GM18907 (cell line): Measurements from ENCODE around the gene WDR91.

Source experiments
- ATAC-seq: cut with Tn5 transposase; IDR thresholded peaks from one replicate; pipeline ENCODE4 v1.9.1; 2021; ENCODE audit warnings: mild to moderate bottlenecking, moderate library complexity; ENCODE audit not compliant: unreplicated experiment

The WDR91 gene

GRCh38 chr7:135211179-135211945 lies at the start of gene WDR91:
Gene WDR91, minus strand, starts transcription at chr7:135211526. Its CDS starts 24 bp downstream, at chr7:135211502.
- ATAC-seq, result peak; percentile 85

GRCh38 chr7:135260470-135260869 lies 49.1 kb upstream of the WDR91 start:
- ATAC-seq, result no peak

DNA sequence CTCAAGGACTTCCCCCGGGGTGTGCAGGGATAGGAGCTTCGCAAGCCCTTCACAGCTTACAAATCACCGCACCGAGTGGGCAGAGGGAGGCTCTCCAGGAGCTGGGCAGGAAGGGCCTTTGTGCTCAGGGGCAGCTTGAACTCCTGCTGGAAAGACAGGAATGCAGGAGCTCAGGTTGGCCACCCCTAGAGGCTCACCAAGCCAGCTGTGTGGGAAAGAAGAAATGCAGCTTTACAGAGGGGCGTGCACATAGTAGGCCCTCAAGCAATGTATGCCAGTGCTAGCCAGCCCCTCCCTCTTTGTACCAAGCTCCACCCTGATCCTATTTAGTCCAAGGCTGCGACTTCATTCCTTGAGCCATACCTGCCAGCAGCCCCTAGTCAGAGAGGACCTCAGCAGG lies 48.4 kb upstream of the WDR91 start:
- ATAC-seq, result no peak

- ATAC-seq, result no peak
Observed at GRCh38 chr7:135258585-135258984, 47.3 kb upstream of the WDR91 start.

DNA sequence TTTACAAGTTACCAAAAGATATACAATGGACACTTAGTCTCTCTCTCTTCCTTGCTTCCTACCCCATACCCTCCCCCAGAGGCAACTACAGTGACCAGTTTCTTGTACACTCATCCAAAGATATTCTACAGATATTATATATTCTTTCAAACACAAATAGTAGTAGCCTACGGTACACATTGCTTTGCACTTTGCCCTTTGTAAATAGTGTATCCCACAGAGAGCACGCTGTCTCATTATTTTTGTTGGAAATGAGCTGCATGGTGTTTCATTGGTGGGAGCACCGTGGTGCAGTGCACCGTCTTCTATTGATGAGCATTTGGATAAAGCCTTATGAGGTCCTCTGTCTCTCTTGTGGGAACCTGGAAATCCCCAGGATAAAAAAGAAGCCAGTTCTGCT lies 46.5 kb upstream of the WDR91 start:
- no peak for ATAC-seq

DNA sequence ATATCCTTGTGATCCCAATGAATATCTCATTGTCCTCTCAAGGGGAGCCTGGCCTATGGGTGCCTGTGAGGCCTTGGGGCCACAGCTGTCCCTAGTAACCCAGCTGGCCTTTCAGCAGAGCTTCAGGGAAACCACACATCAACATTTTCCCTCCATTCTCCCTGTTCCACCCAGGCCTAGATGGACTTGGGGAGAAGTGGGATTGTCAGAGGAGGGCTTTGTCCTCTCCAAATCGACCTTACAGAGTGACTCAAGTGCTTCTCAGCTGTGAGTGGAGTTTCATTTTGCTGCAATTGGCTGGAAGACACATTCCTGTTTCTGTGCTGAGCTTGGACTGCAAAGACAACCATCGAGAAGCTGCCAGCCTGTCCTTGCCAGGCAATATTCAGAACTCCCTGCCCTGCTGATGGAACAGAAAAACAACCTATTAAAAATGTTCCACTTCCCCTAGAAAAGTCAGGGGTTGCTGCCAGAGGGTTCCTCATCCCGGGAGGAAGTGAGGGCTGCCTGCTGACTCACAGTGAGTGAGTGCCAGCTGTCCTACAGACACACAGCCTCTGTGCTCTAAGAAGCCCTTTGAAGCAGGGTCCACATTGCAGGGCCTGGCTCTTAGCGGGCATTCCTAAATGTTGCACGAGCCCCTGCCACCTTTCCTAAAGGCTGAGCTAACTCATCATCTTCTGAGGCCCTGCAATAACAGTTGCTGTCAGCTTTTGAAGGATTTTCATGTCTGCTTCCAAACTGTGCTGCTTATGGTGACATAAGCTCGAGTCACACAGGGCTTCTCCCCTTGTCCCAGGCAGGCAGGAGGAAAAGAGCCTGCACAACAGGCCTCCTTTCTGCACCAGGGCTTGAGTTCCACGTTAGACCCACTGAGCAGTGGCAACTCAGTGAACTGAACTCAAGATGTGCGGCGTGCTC lies 42.8 kb upstream of the WDR91 start:
- no peak for ATAC-seq

- no peak for ATAC-seq
Observed at GRCh38 chr7:135251496-135252391, 40.4 kb upstream of the WDR91 start.

DNA sequence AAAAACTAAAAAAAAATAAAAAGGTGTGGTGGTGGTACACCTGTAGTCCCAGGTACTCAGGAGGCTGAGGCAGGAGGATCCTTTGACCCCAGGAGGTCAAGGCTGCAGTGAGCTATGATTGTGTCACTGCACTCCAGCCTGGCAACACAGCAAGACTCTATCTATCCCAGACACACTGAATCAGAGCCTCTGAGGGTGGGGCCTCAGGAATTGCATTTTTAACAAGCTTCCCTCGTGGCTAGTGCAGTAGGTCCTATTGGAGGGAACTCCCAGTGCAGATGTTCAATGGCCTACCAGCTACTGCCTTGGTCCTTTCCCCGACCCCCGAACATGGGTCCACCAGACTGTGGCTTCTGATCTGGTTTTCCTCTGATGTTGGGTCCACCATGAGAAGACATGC lies 37.2 kb upstream of the WDR91 start:
- ATAC-seq, result no peak

DNA sequence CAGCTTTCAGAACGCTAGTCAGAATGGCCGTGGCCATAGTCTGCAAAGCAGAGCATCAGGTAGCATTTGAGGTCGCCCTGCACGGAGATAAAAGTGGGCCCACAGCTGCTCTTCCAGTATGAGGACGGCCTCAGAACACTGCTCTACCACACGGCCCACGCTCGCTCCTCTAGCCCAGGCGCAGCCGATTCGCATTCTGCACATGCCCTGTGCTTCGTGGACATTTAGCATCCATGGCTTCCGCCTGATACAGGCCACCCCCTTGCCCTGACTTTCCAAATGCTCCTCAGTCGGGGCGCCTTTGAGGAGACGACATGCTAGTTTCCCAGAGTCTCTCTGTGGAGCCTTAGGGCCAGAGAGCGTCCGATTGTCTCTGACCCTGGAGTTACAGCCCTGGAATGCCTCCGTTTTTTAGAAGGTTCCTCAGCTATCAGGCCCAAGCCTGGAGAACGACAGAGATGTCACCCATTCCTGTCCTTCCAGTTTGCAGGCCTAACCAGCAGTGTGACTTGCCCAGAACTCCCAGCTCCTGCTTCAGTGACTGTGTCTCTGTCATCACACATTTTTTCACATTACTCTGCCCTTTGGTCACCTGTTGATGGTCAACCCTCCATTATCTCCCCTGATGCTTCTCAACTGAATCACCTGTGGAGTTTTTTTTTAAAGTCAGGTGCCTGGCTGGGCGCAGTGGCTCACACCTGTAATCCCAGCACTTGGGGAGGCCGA lies 36.6 kb upstream of the WDR91 start:
- ATAC-seq, result no peak

- no peak for ATAC-seq
Observed at GRCh38 chr7:135246191-135246825, 35.0 kb upstream of the WDR91 start.

GRCh38 chr7:135245226-135246190 lies 34.2 kb upstream of the WDR91 start:
- no peak for ATAC-seq

GRCh38 chr7:135242096-135242684 lies 30.9 kb upstream of the WDR91 start:
- ATAC-seq, result no peak

DNA sequence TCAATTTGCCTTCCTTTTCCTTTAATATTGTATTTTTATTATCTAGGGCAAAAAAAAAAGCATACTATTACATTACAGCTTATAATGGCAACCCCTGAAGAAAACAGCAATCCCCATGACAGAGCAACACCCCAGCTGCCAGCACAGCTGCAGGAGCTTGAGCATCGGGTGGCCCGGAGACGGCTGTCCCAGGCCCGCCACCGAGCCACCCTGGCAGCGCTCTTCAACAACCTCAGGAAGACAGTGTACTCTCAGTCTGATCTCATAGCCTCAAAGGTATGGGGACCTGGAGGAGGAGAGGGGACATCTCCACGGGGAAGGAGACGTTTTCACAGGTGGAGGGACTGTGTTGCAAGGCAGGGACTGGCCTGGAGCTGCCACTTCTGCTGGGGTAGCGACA lies 29.1 kb upstream of the WDR91 start:
- ATAC-seq, result no peak

DNA sequence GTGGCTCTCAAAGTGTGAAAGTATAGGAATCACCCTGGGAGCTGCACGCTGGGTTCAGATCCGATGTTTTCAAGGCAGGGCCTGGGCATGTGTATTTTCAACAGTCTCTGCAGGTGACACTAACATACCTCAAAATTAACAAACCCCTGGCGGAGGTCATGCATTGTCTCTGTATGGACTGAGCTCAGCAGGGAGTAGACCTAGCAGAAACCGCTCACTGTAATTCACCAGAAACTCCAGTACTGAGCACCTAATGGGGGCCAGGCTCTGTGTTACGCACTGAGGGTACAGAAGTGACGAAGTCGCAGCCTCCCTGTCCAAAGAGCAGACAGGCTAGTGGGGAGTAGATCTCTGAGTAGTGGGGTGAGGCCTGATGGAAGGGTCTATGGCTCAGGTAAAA lies 27.9 kb upstream of the WDR91 start:
- ATAC-seq, result no peak

DNA sequence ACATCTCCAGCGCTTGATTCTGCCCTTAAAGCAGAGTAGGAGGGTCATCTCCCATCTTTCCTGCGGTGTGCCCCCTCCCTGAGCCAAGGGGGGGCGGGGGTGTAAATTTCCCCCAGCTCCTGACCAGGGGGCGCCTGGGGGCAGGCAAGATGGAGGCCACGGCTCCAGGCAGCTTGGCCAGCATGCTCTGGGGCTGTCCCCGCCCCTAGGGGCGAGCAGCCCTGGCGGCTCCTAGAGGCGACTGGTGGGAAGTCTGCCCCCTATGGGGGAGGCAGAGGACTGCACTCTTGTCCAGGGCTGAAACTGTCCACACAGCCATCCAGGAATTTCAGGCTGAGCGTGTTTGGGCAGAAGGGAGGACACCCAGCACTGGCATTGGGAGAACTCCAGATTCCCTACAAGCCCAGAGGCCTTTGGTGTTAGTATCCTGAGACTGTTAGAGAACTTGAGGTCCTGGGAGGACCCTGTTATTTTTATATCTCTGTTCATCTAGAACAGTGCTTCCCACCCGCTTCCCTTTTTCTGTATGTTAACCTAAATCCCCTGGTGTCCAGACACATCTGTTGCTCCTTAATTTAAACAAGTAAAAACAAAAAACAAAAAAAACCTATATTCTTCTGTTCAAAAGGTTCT lies 26.9 kb upstream of the WDR91 start:
- no peak for ATAC-seq

DNA sequence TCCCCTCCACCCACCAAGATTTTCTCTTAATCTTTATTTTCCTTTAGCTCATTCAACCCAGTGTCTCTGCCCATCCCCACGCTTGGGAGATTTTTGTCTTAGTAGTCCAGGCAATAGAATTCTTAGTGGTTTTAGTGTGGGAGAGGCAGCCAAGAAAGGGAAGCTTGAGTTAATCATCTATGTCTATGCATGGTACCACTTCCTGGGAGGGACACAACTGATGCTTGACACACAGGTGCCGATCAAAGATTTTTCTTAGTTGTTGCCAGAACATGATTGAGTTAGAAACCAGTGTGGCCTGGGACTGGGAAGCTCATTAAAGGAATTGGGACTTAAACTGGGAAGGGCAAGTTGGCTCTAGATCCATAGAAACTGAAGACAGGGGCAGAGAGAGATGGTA lies 25.4 kb upstream of the WDR91 start:
- peak; percentile 92 for ATAC-seq

- no peak for ATAC-seq
Observed at GRCh38 chr7:135235841-135236240, 24.5 kb upstream of the WDR91 start.

DNA sequence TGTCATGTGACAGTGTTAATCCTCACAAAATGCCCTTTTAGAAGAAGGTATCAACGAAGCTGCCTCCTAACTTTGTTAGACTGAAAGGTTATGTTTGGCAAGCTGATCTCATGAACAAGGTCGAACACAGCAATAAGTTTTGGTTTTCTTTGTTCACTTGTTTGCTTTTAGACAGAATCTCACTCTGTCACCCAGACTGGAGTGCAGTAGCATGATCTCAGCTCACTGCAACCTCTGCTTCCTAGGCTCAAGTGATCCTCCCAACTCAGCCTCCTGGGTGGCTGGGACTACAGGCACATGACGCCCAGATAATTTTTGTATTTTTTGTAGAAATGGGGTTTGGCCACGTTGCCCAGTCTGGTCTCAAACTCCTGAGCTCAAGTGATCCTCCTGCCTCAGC lies 23.4 kb upstream of the WDR91 start:
- no peak for ATAC-seq
